ENCODE data around the gene PIAS2.

PIAS2 gene

GRCh38 chr18:46759890-46760289 is 157.4 kb downstream of the PIAS2 start:
- DNase-seq: no peak

DNA sequence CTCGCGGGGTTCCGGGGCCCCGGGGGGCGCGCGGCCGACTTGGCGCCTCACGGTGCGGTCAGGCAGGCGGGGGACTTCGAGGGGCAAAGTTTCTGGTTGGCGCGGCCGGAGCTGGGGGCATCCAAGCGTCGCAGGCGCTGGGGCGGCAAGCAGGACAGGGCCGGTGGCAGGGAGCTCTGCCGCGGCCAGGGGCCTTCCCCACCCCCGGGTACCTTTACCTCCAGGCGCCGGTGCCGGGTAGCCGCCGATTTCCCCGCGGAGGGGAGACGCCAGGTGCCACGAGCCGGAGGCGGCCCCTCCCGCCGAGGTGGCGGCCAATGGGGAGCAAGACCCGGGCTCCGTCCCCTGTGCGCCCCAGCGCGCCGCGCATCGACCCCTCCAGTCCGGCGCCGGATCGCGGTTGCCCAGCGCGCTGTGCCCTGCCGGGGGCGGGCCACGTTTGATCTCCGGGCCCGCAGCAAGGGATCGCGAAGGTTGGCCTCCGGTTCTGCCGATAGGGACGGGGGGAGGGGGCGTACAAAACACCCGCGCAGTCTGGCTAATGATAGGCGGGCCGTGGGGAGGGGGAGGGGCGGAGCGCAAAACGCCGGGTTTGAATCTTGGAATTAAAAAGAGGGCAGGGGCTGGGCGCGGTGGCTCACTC is 160.6 kb downstream of the PIAS2 start, which contains the start of gene ST8SIA5:
Gene ST8SIA5, minus strand, starts transcription at position 495 of the 643 bp plus-strand sequence. CDS start 545 bp downstream, outside the sequence.
- no peak for DNase-seq

- DNase-seq: no peak
Measured at GRCh38 chr18:46756025-46756558, 161.2 kb downstream of the PIAS2 start.

GRCh38 chr18:46755315-46756024 is 161.8 kb downstream of the PIAS2 start:
- DNase-seq: no peak

- DNase-seq: no peak
Measured at GRCh38 chr18:46754661-46755292, 162.5 kb downstream of the PIAS2 start.

DNA sequence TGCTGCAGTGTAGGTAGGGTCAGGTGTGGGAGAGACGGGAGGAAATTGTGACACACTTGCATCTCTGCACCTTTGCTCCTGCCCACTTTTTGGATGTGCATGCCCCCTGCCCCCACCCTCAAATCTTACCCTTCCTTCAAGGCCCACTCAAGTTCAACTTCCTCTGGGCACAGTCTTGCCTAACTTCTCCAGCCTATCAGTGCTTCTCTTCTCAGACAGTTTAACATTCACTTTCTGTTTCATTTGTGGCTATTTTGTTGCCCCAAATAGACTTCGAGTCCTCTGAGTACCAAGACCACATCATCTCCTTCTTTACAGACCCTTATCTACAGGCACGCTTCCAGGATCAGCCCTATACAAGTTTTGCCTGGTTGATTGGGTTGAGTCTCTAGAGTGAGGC is 163.1 kb downstream of the PIAS2 start:
- DNase-seq: no peak

Measured in fibroblast of skin of scalp (primary cell).